D721Med (cell line): ENCODE data around the gene DNAJB9.

Experiments
- DNase-seq: peaks from one replicate; pipeline ENCODE4 v3.0.0; 2011; ENCODE audit warnings: low spot score; ENCODE audit not compliant: insufficient read length
- FAIRE-seq: peaks from 2 replicates; lab custom pipeline; 2011; peaks lifted over from hg19 to GRCh38; lab: Jason Lieb, UNC
- TF ChIP-seq, protein P1 (sequence below): IDR thresholded peaks from 2 replicates; pipeline ENCODE4 v1.5.1; 2012; ENCODE audit warnings: mild to moderate bottlenecking, control low read depth; ENCODE audit not compliant: insufficient read depth; ENCODE audit errors: missing control alignments

Gene DNAJB9

DNA sequence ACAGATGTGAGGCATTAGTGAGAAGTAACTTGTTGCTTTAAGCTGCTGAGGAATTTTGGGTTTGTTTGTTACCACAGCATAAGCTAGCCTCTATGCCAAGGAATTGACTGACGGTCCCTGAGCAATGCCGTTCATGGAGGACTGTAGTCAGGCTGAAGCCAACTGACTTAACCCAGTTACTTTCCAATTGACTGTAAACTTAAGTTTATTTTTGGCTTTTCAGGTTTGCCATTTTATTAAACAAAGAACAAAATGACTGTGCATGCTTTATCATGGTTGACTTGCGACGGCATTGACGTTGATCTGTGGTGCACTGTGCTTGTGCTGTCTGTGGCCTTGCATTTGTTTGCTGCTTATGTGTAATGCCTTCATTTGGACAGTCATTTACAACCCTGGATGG, 53.5 kb downstream of the DNAJB9 start:
- DNase-seq: no peak
- TF ChIP-seq, protein P1, sequence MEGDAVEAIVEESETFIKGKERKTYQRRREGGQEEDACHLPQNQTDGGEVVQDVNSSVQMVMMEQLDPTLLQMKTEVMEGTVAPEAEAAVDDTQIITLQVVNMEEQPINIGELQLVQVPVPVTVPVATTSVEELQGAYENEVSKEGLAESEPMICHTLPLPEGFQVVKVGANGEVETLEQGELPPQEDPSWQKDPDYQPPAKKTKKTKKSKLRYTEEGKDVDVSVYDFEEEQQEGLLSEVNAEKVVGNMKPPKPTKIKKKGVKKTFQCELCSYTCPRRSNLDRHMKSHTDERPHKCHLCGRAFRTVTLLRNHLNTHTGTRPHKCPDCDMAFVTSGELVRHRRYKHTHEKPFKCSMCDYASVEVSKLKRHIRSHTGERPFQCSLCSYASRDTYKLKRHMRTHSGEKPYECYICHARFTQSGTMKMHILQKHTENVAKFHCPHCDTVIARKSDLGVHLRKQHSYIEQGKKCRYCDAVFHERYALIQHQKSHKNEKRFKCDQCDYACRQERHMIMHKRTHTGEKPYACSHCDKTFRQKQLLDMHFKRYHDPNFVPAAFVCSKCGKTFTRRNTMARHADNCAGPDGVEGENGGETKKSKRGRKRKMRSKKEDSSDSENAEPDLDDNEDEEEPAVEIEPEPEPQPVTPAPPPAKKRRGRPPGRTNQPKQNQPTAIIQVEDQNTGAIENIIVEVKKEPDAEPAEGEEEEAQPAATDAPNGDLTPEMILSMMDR: no peak
- FAIRE-seq: no peak
